Activated CD4-positive, alpha-beta memory T cell treated with anti-CD3 and anti-CD28 coated beads, Interleukin-2, amount 10 ng/mL, durations not matched to agents 7 days and 5 days (primary cell): ENCODE results near the gene SLC38A6. TPM values are rescaled to one million over a fixed set of nuclear protein-coding genes. Genes with fewer than 3 reads are reported as not detected.
A peak's percentile ranks its signal among the peaks of the same experiment; 100 is the strongest.

Experiments used
- CTCF ChIA-PET: fragments of 350-600 bp; sonication (Branson Sonifier 250); formaldehyde crosslinking; loops from one replicate; lab custom pipeline; 2021; ENCODE audit warnings: antibody characterized with exemption, inconsistent platforms; lab: Charles Lee
- POLR2A ChIA-PET: fragments of 350-600 bp; sonication (Branson Sonifier 250); formaldehyde crosslinking; loops from one replicate; lab custom pipeline; 2021; ENCODE audit warnings: antibody characterized with exemption; lab: Charles Lee
- DNase-seq: peaks from one replicate; pipeline ENCODE4 v3.0.0-alpha.2; 2020
- H3K27ac Mint-ChIP-seq: one replicate; pipeline ENCODE4 v1.8.0; 2021; ENCODE audit warnings: mild to moderate bottlenecking, mixed read lengths
- H3K27me3 Mint-ChIP-seq: one replicate; pipeline ENCODE4 v1.8.0; 2021; ENCODE audit warnings: mixed read lengths
- H3K36me3 Mint-ChIP-seq: one replicate; pipeline ENCODE4 v1.8.0; 2021; ENCODE audit warnings: low read depth, mixed read lengths
- H3K4me1 Mint-ChIP-seq: one replicate; pipeline ENCODE4 v1.8.0; 2021; ENCODE audit warnings: mixed read lengths
- H3K4me3 Mint-ChIP-seq: one replicate; pipeline ENCODE4 v1.8.0; 2021; ENCODE audit warnings: mild to moderate bottlenecking, mixed read lengths
- H3K9me3 Mint-ChIP-seq: one replicate; pipeline ENCODE4 v1.8.0; 2021; ENCODE audit warnings: mixed read lengths
- total RNA-seq, 2 experiments: library from RNA; stranded (reverse); gene quantifications; one replicate each; pipeline ENCODE4 v1.2.3, GENCODE V29; 2021

The SLC38A6 gene
- total RNA-seq, 2 experiments from 2014 or later: 7.5 to 9.4 TPM

- Mint-ChIP-seq H3K4me3 (no peak overlapping the region), H3K36me3 (peaks cover 27% of the 10 kb centered on the region), H3K9me3 (peaks cover 13% of the 10 kb centered on the region), H3K27ac (no peak overlapping the region), H3K4me1 (peaks cover 20% of the 10 kb centered on the region), H3K27me3 (no peaks in the 10 kb centered on the region)
- ChIA-PET POLR2A (interaction anchor here (1.2 to 1.4 kb wide), 2 partner anchors 16 to 70 kb away, joined by 3 to 6 read pairs; partner anchors contain the start of genes SLC38A6 and TRMT5), CTCF (interaction anchor here (0.7 kb wide), 1 partner anchor 16 kb away, joined by 3 read pairs; the partner anchor contains the start of genes SLC38A6 and TRMT5)
- no peak for DNase-seq
Observed at GRCh38 chr14:60964904-60965303, 16.1 kb upstream of the SLC38A6 start.

GRCh38 chr14:60965402-60965801 is 15.6 kb upstream of the SLC38A6 start:
- no peak for DNase-seq
- H3K27ac Mint-ChIP-seq: peak overlapping the region; percentile 40
- no peak overlapping the region for H3K4me3 Mint-ChIP-seq
- ChIA-PET CTCF (interaction anchor here (0.5 to 0.7 kb wide), 2 partner anchors 15 to 113 kb away, joined by 3 read pairs; partner anchors contain the start of genes SLC38A6 and TRMT5), POLR2A (interaction anchor here (1.2 to 1.4 kb wide), 2 partner anchors 15 to 69 kb away, joined by 3 to 6 read pairs; partner anchors contain the start of genes SLC38A6 and TRMT5)
- peaks cover 20% of the 10 kb centered on the region for H3K4me1 Mint-ChIP-seq
- peaks cover 25% of the 10 kb centered on the region for H3K36me3 Mint-ChIP-seq
- H3K9me3 Mint-ChIP-seq: peaks cover 9% of the 10 kb centered on the region
- H3K27me3 Mint-ChIP-seq: no peaks in the 10 kb centered on the region

GRCh38 chr14:60968099-60968498 is 12.9 kb upstream of the SLC38A6 start:
- Mint-ChIP-seq H3K36me3 (peaks cover 22% of the 10 kb centered on the region), H3K9me3 (peaks cover 2% of the 10 kb centered on the region), H3K4me3 (no peak overlapping the region), H3K4me1 (peaks cover 20% of the 10 kb centered on the region), H3K27ac (no peak overlapping the region), H3K27me3 (no peaks in the 10 kb centered on the region)
- ChIA-PET CTCF (interaction anchor here (1.0 to 1.3 kb wide), 2 partner anchors 10 to 11 kb away, joined by 3 read pairs; no protein-coding TSS in a partner anchor), POLR2A (interaction anchor here (1.0 kb wide), 1 partner anchor 12 kb away, joined by 3 read pairs; the partner anchor contains the start of gene TRMT5)
- no peak for DNase-seq

- no peak overlapping the region for H3K4me3 Mint-ChIP-seq
- ChIA-PET CTCF (interaction anchor here (1.0 kb wide), 1 partner anchor 11 kb away, joined by 3 read pairs; no protein-coding TSS in a partner anchor), POLR2A (no interaction called here)
- peaks cover 20% of the 10 kb centered on the region for H3K4me1 Mint-ChIP-seq
- H3K9me3 Mint-ChIP-seq: no peaks in the 10 kb centered on the region
- no peaks in the 10 kb centered on the region for H3K27me3 Mint-ChIP-seq
- peaks cover 16% of the 10 kb centered on the region for H3K36me3 Mint-ChIP-seq
- H3K27ac Mint-ChIP-seq: no peak overlapping the region
- DNase-seq: no peak
Observed at GRCh38 chr14:60968671-60969070, 12.4 kb upstream of the SLC38A6 start.

- ChIA-PET CTCF (no interaction called here), POLR2A (no interaction called here)
- H3K27ac Mint-ChIP-seq: no peak overlapping the region
- no peak for DNase-seq
- H3K4me3 Mint-ChIP-seq: no peak overlapping the region
- H3K4me1 Mint-ChIP-seq: peaks cover 12% of the 10 kb centered on the region
- H3K9me3 Mint-ChIP-seq: no peaks in the 10 kb centered on the region
- H3K27me3 Mint-ChIP-seq: no peaks in the 10 kb centered on the region
- peaks cover 18% of the 10 kb centered on the region for H3K36me3 Mint-ChIP-seq
Observed at GRCh38 chr14:60970146-60970545, 10.9 kb upstream of the SLC38A6 start.

- peaks cover 16% of the 10 kb centered on the region for H3K36me3 Mint-ChIP-seq
Observed at GRCh38 chr14:60971271-60971670, 9.8 kb upstream of the SLC38A6 start.

GRCh38 chr14:60972295-60972694 is 8.8 kb upstream of the SLC38A6 start:
- H3K27me3 Mint-ChIP-seq: no peaks in the 10 kb centered on the region
- H3K4me1 Mint-ChIP-seq: peaks cover 3% of the 10 kb centered on the region
- no peak overlapping the region for H3K27ac Mint-ChIP-seq
- peaks cover 19% of the 10 kb centered on the region for H3K36me3 Mint-ChIP-seq
- ChIA-PET POLR2A (interaction anchor here (1.0 kb wide), 1 partner anchor 8 kb away, joined by 4 read pairs; the partner anchor contains the start of genes SLC38A6 and TRMT5), CTCF (no interaction called here)
- H3K9me3 Mint-ChIP-seq: no peaks in the 10 kb centered on the region
- DNase-seq: no peak
- no peak overlapping the region for H3K4me3 Mint-ChIP-seq

More at GRCh38 chr14:60971271-60971670, 9.8 kb upstream of the SLC38A6 start:
- H3K27me3 Mint-ChIP-seq: no peaks in the 10 kb centered on the region
- no peak for DNase-seq
- POLR2A ChIA-PET: interaction anchor here (1.0 kb wide), 1 partner anchor 9 kb away, joined by 4 read pairs; the partner anchor contains the start of genes SLC38A6 and TRMT5
- CTCF ChIA-PET: no interaction called here
- no peak overlapping the region for H3K4me3 Mint-ChIP-seq
- no peaks in the 10 kb centered on the region for H3K9me3 Mint-ChIP-seq
- H3K4me1 Mint-ChIP-seq: peaks cover 2% of the 10 kb centered on the region
- no peak overlapping the region for H3K27ac Mint-ChIP-seq

GRCh38 chr14:60973070-60973469 is 8.0 kb upstream of the SLC38A6 start:
- Mint-ChIP-seq H3K27me3 (no peaks in the 10 kb centered on the region), H3K36me3 (peaks cover 23% of the 10 kb centered on the region), H3K9me3 (no peaks in the 10 kb centered on the region), H3K27ac (no peak overlapping the region), H3K4me3 (no peak overlapping the region), H3K4me1 (peaks cover 5% of the 10 kb centered on the region)
- no peak for DNase-seq
- POLR2A ChIA-PET: no interaction called here
- CTCF ChIA-PET: no interaction called here

GRCh38 chr14:60974090-60974651 is 6.9 kb upstream of the SLC38A6 start:
- Mint-ChIP-seq H3K27ac (no peak overlapping the region), H3K9me3 (no peaks in the 10 kb centered on the region), H3K4me3 (no peak overlapping the region), H3K36me3 (peaks cover 28% of the 10 kb centered on the region), H3K4me1 (peaks cover 11% of the 10 kb centered on the region), H3K27me3 (no peaks in the 10 kb centered on the region)
- ChIA-PET CTCF (no interaction called here), POLR2A (no interaction called here)
- no peak for DNase-seq

GRCh38 chr14:60975551-60975950 is 5.5 kb upstream of the SLC38A6 start:
- POLR2A ChIA-PET: no interaction called here
- Mint-ChIP-seq H3K4me1 (peaks cover 21% of the 10 kb centered on the region), H3K27ac (no peak overlapping the region), H3K9me3 (no peaks in the 10 kb centered on the region), H3K27me3 (no peaks in the 10 kb centered on the region), H3K4me3 (no peak overlapping the region), H3K36me3 (peaks cover 30% of the 10 kb centered on the region)
- CTCF ChIA-PET: no interaction called here
- no peak for DNase-seq

GRCh38 chr14:60977847-60978246 is 3.2 kb upstream of the SLC38A6 start:
- CTCF ChIA-PET: no interaction called here
- H3K36me3 Mint-ChIP-seq: peaks cover 22% of the 10 kb centered on the region

GRCh38 chr14:60981633-60982455 is 799 bp downstream of the SLC38A6 start:
- no peak overlapping the region for H3K27ac Mint-ChIP-seq
- no peak for DNase-seq
- peaks cover 21% of the 10 kb centered on the region for H3K36me3 Mint-ChIP-seq
- H3K27me3 Mint-ChIP-seq: no peaks in the 10 kb centered on the region
- H3K4me1 Mint-ChIP-seq: peaks cover 22% of the 10 kb centered on the region
- H3K4me3 Mint-ChIP-seq: no peak overlapping the region
- no peaks in the 10 kb centered on the region for H3K9me3 Mint-ChIP-seq
- ChIA-PET CTCF (interaction anchor here (0.8 kb wide), 1 partner anchor 301 kb away, joined by 3 read pairs; no protein-coding TSS in a partner anchor), POLR2A (interaction anchor here (0.7 to 2.2 kb wide), 8 partner anchors 19 to 331 kb away, joined by 3 to 14 read pairs (median 4); partner anchors contain the start of gene MNAT1)

More at GRCh38 chr14:60977847-60978246, 3.2 kb upstream of the SLC38A6 start:
- POLR2A ChIA-PET: no interaction called here
- Mint-ChIP-seq H3K4me3 (no peak overlapping the region), H3K27ac (no peak overlapping the region), H3K4me1 (peaks cover 22% of the 10 kb centered on the region), H3K9me3 (no peaks in the 10 kb centered on the region), H3K27me3 (no peaks in the 10 kb centered on the region)
- DNase-seq: no peak

- Mint-ChIP-seq H3K9me3 (no peaks in the 10 kb centered on the region), H3K4me1 (peaks cover 13% of the 10 kb centered on the region), H3K27ac (no peak overlapping the region), H3K4me3 (no peak overlapping the region), H3K27me3 (no peaks in the 10 kb centered on the region), H3K36me3 (peaks cover 13% of the 10 kb centered on the region)
- ChIA-PET CTCF (no interaction called here), POLR2A (no interaction called here)
- DNase-seq: no peak
Observed at GRCh38 chr14:60984196-60984595, 3.2 kb downstream of the SLC38A6 start.
